RWPE2 (cell line): ENCODE results near the gene HLA-B.

ENCODE experiments used
- ATAC-seq: fragments of 200-7000 bp; cut with Tn5 transposase; 3 replicates; pipeline ENCODE4 v1.9.1; 2021; ENCODE audit warnings: low read depth
- DNase-seq: peaks from one replicate; pipeline ENCODE4 v3.0.0-alpha.2; 2020; ENCODE audit warnings: low spot score
- H3K27ac ChIP-seq: fragments of 450-650 bp; 2 replicates; pipeline ENCODE4 v1.5.1; 2017; ENCODE audit warnings: mild to moderate bottlenecking; ENCODE audit not compliant: poor library complexity, severe bottlenecking
- H3K27me3 ChIP-seq: fragments of 250-450 bp; sonication (Bioruptor Pico); 2 replicates; pipeline ENCODE4 v1.5.1; 2021; ENCODE audit warnings: mild to moderate bottlenecking, moderate library complexity; ENCODE audit not compliant: insufficient read depth, poor library complexity, severe bottlenecking
- H3K36me3 ChIP-seq: fragments of 250-450 bp; sonication (Bioruptor Pico); 2 replicates; pipeline ENCODE4 v1.5.1; 2020; ENCODE audit warnings: low read depth, mild to moderate bottlenecking, moderate library complexity
- H3K4me1 ChIP-seq: fragments of 250-450 bp; sonication (Bioruptor Pico); 2 replicates; pipeline ENCODE4 v1.5.1; 2021; ENCODE audit warnings: mild to moderate bottlenecking, moderate library complexity; ENCODE audit not compliant: insufficient read depth, poor library complexity, severe bottlenecking
- H3K4me3 ChIP-seq: fragments of 250-450 bp; sonication (Bioruptor Pico); 2 replicates; pipeline ENCODE4 v1.5.1; 2021; ENCODE audit warnings: mild to moderate bottlenecking, moderate library complexity; ENCODE audit not compliant: severe bottlenecking
- H3K9me3 ChIP-seq: fragments of 250-450 bp; sonication (Bioruptor Pico); 2 replicates; pipeline ENCODE4 v1.5.1; 2021; ENCODE audit warnings: mild to moderate bottlenecking, moderate library complexity; ENCODE audit not compliant: severe bottlenecking
- TF ChIP-seq, protein P1 (sequence below): fragments of 450-650 bp; IDR thresholded peaks from one replicate; pipeline ENCODE4 v1.5.1; 2017; ENCODE audit warnings: mild to moderate bottlenecking, moderate library complexity; ENCODE audit not compliant: poor library complexity, severe bottlenecking

Gene HLA-B

DNA sequence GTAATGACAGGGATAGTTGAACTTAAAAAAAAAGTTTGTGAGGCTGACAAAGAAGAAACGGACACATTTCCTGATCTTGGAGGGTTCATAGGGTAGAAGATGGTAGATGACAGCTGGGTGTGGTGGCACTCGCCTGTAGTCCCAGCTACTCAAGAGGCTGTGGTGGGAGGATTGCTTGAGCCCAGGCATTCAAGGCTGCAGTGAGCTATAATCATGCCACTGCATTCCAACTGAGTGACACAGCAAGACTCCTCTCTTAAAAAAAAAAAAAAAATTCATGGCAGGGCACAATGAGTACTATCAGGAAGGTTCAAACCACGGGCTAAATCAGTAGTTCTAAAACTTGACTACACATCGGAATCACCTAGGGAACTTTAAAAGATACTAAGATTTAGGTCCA, 44.4 kb upstream of the HLA-B start:
- TF ChIP-seq, protein P1, sequence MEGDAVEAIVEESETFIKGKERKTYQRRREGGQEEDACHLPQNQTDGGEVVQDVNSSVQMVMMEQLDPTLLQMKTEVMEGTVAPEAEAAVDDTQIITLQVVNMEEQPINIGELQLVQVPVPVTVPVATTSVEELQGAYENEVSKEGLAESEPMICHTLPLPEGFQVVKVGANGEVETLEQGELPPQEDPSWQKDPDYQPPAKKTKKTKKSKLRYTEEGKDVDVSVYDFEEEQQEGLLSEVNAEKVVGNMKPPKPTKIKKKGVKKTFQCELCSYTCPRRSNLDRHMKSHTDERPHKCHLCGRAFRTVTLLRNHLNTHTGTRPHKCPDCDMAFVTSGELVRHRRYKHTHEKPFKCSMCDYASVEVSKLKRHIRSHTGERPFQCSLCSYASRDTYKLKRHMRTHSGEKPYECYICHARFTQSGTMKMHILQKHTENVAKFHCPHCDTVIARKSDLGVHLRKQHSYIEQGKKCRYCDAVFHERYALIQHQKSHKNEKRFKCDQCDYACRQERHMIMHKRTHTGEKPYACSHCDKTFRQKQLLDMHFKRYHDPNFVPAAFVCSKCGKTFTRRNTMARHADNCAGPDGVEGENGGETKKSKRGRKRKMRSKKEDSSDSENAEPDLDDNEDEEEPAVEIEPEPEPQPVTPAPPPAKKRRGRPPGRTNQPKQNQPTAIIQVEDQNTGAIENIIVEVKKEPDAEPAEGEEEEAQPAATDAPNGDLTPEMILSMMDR, result no peak
- DNase-seq (no peak), ATAC-seq (peak; percentile 26)
- peak overlapping the region; percentile 91 for H3K27ac ChIP-seq
- H3K9me3 ChIP-seq, result no peaks in the 10 kb centered on the region
- H3K4me3 ChIP-seq, result peak overlapping the region; percentile 89
- peaks cover 9% of the 10 kb centered on the region for H3K36me3 ChIP-seq
- H3K4me1 ChIP-seq, result peaks cover 27% of the 10 kb centered on the region
- H3K27me3 ChIP-seq, result no peaks in the 10 kb centered on the region

DNA sequence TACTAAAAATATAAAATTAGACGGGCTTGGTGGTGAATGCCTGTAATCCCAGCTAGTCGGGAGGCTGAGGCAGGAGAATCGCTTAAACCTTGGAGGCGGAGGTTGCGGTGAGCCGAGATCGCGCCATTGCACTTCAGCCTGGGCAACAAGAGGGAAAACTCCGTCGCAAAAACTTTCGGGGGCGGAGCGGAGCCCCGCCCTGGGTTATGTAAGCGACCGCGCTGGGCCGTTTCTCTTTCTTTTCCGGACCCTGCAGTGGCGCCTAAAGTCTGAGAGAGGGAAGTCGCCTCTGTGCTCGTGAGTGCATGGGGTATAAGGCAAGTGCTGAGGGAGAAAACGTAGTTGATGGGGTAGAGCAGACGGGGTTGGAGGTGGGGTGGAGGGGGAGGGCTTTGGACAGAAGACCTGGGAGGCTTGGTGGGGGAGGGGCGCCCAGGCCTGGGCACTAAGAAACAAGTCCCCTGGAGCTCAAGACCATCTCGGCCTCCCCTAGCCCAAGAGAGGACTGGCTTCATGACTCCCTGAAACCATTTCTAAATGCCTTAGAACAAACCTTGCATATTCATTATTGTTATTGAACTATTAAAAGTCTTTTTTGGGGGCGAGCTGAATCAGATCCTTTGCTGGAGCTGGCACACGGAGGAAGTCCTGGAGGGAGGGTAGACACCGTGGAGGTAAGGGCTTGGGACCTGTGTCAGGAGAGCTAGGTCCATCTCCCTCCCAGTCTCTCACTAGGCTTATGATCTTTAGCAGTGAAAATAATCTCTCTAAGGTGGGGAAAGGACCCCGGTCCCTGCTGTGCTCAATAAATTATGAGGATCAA, 43.7 kb upstream of the HLA-B start:
- H3K4me1 ChIP-seq, result peaks cover 26% of the 10 kb centered on the region
- H3K9me3 ChIP-seq, result no peaks in the 10 kb centered on the region
- H3K27me3 ChIP-seq, result no peaks in the 10 kb centered on the region
- H3K4me3 ChIP-seq, result peak overlapping the region; percentile 89
- H3K36me3 ChIP-seq, result peaks cover 7% of the 10 kb centered on the region
- peak; percentile 71 for DNase-seq
- peak overlapping the region; percentile 91 for H3K27ac ChIP-seq
- ATAC-seq, result 0 out of 3 replicates have a peak, but pooled peaks have one; percentile 1
- TF ChIP-seq, protein P1, result no peak

DNA sequence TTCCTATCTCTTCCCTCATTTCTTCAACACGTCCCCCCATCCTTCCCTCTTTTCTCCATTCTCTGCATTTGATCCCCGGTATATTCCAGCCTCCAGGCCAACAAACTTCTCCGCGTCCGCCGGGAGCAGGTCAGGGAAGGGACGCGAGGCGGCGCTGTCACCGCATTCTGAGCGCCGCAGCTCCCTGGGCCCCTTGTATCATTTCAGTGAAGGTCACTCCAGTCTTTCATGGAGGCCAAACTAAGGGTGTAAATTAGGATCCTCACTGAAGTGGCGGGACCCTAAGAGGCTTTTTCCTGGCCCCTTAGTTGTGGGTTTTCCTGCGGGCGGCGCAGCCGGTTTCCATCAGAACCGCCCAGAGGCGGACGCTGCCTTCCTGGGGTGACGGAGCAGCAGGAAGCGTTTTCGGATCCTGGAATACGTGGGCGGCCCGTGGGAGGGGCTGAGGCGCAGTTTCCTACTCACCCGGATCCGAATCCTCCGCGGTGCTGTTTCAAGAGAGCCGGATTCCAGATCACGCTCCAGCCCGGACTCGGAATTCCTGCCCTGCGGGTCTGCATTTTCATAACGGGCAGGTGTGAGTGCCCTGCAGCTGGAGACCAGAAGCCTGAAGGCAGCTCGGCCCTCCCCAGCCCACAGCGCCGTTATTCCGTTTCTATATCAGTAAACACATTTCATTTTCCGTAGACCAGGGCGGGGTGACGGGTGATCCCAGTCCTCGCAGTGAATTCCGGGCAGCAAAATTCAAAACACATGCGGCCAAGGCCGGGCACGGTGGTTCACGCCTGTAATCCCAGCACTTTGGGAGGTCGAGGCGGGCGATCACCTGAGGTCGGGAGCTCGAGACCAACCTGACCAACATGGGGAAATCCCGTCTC, 42.8 kb upstream of the HLA-B start:
- ATAC-seq, result peak; percentile 56

DNA sequence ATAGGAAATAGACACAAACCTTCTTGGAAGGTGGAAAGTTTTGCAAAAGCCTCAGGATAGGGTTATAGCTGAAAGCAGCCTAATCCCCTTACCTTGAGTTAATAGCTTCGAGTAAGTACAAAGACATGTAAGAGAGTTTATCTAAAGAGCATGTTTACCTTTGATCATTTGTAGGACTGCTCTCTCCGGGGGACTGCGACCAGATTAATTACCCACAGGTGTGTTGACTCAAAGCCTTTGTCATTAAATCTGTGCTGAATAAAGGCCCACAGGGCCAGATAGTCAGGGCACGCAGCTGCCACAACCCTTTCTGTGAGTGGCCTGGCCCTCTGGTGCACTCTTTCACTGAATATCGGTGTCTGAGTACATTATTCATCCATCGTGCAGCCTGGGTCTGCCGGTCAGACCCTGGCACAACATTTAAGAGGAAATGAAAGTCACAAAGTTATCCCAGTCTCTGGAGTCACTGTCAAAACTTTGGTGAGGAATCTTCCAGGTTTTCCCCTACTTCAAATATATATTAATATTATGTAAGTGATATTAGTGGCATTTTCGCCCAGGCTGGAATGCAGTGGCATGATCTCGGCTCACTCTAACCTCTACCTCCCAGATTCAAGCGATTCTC, 41.0 kb upstream of the HLA-B start:
- no peak for DNase-seq
- no peaks in the 10 kb centered on the region for H3K27me3 ChIP-seq
- no peaks in the 10 kb centered on the region for H3K9me3 ChIP-seq
- no peak for ATAC-seq
- H3K36me3 ChIP-seq, result peaks cover 7% of the 10 kb centered on the region
- H3K4me3 ChIP-seq, result no peak overlapping the region
- TF ChIP-seq, protein P1, result no peak
- peak overlapping the region; percentile 91 for H3K27ac ChIP-seq
- H3K4me1 ChIP-seq, result peaks cover 26% of the 10 kb centered on the region

More for the DNA sequence above, 42.8 kb upstream of the HLA-B start:
- peak; percentile 93 for DNase-seq
- H3K4me1 ChIP-seq, result peaks cover 26% of the 10 kb centered on the region
- no peaks in the 10 kb centered on the region for H3K9me3 ChIP-seq
- H3K27me3 ChIP-seq, result no peaks in the 10 kb centered on the region
- peaks cover 7% of the 10 kb centered on the region for H3K36me3 ChIP-seq
- TF ChIP-seq, protein P1, result peak; percentile 97
- peak overlapping the region; percentile 91 for H3K27ac ChIP-seq
- H3K4me3 ChIP-seq, result peak overlapping the region; percentile 89
